Effector memory CD4-positive, alpha-beta T cell (primary cell): ENCODE data around the gene TMEM132D.

Experiments
- DNase-seq, 3 donors: peaks; one replicate each; pipeline ENCODE4 v3.0.0-alpha.2; 2020
- H3K27ac ChIP-seq: 2 replicates; pipeline ENCODE4 v1.7.0; 2013; ENCODE audit warnings: mild to moderate bottlenecking, low read length, moderate library complexity; ENCODE audit not compliant: insufficient read depth, poor library complexity, severe bottlenecking
- H3K27me3 ChIP-seq: replicated peaks from 2 replicates; pipeline ENCODE4 v1.7.0; 2013; ENCODE audit warnings: mild to moderate bottlenecking, low read length; ENCODE audit not compliant: insufficient read depth, control insufficient read depth, poor library complexity, severe bottlenecking
- H3K36me3 ChIP-seq: 2 replicates; pipeline ENCODE4 v1.7.0; 2013; ENCODE audit warnings: mild to moderate bottlenecking, low read length, moderate library complexity; ENCODE audit not compliant: control insufficient read depth, insufficient read depth
- H3K4me1 ChIP-seq: 2 replicates; pipeline ENCODE4 v1.7.0; 2013; ENCODE audit warnings: low read length, mild to moderate bottlenecking; ENCODE audit not compliant: control insufficient read depth, insufficient read depth, poor library complexity, severe bottlenecking
- H3K4me3 ChIP-seq: 2 replicates; pipeline ENCODE4 v1.7.0; 2013; ENCODE audit warnings: low read length, low read depth, mild to moderate bottlenecking; ENCODE audit not compliant: insufficient read depth, poor library complexity, severe bottlenecking
- H3K9me3 ChIP-seq: 2 replicates; pipeline ENCODE4 v1.7.0; 2013; ENCODE audit warnings: mild to moderate bottlenecking, low read length, moderate library complexity; ENCODE audit not compliant: control insufficient read depth

Gene TMEM132D

DNA sequence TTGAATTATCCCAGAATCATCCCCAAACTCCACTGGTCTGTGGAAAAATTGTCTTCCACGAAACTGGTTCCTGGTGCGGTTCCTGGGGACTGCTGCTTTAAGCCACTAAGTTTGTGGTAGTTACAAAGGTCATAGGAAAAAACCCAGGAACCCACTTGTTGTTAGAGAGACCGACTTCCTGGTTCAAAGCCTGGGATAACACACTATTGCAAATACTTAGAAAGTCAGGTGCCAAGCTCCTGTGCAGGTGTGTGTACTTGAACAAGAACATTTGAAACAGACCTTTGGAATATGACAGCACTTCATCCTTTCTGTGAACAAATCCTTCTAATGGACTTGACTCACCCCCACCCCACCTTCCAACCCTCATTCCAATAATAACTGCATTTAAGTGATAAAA lies 530.9 kb downstream of the TMEM132D start:
- Histone ChIP-seq H3K9me3 (no peaks in the 10 kb centered on the region), H3K4me1 (no peaks in the 10 kb centered on the region), H3K36me3 (no peaks in the 10 kb centered on the region), H3K27me3 (no peaks in the 10 kb centered on the region), H3K4me3 (no peak overlapping the region), H3K27ac (no peak overlapping the region)
- DNase-seq, result no peak

GRCh38 chr12:129372348-129372747 lies 531.5 kb downstream of the TMEM132D start:
- Histone ChIP-seq H3K27ac (no peak overlapping the region), H3K36me3 (no peaks in the 10 kb centered on the region), H3K27me3 (no peaks in the 10 kb centered on the region), H3K4me1 (no peaks in the 10 kb centered on the region), H3K9me3 (no peaks in the 10 kb centered on the region), H3K4me3 (no peak overlapping the region)
- no peak for DNase-seq

GRCh38 chr12:129371268-129371667 lies 532.6 kb downstream of the TMEM132D start:
- H3K27ac ChIP-seq, result no peak overlapping the region
- no peaks in the 10 kb centered on the region for H3K9me3 ChIP-seq
- H3K36me3 ChIP-seq, result no peaks in the 10 kb centered on the region
- H3K4me3 ChIP-seq, result no peak overlapping the region
- H3K4me1 ChIP-seq, result no peaks in the 10 kb centered on the region
- no peak for DNase-seq
- H3K27me3 ChIP-seq, result no peaks in the 10 kb centered on the region

DNA sequence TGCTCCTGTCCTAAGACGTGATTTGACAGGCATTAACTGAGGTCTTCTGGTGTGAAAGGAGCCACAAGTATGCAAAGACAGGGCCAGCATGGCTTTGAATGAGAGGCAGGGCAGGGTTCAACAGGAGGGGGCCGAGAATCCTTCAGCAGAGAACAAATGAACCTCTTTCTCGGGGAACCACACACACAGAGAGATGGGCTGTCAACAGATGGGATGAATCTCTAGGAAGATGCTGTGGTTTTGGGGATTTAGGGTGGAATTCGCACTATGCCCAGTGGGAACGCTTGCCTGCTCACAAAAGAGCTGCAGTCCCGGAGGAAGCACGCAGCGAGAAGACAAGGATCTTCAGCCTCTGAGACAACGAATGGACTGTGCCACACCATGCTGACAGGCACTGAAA lies 537.2 kb downstream of the TMEM132D start:
- Histone ChIP-seq H3K27ac (no peak overlapping the region), H3K9me3 (no peaks in the 10 kb centered on the region), H3K36me3 (no peaks in the 10 kb centered on the region), H3K4me3 (no peak overlapping the region), H3K27me3 (no peaks in the 10 kb centered on the region), H3K4me1 (no peaks in the 10 kb centered on the region)
- DNase-seq, result no peak

DNA sequence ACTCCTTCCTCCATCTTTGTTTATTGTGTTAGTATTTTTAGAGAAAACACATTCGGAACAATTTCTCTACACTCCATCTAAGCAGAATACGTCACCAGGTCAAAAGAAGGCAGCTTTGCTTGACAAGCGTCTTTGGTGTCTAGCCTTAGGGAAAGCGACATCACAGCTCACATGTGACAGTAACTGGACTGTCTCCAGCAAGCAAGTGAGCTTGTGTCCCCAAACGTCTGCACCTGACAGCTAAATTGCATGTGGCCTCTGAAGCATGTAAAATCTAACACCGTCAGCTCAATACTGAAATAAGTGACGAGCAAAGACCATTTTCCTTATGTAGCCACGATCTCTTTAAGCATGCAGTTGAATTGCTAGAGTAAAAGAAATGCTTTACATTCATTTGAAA lies 540.8 kb downstream of the TMEM132D start:
- Histone ChIP-seq H3K4me3 (no peak overlapping the region), H3K27ac (no peak overlapping the region), H3K4me1 (no peaks in the 10 kb centered on the region), H3K27me3 (no peaks in the 10 kb centered on the region), H3K9me3 (no peaks in the 10 kb centered on the region), H3K36me3 (no peaks in the 10 kb centered on the region)
- DNase-seq, result no peak

- DNase-seq, result no peak
- Histone ChIP-seq H3K27me3 (no peaks in the 10 kb centered on the region), H3K9me3 (no peaks in the 10 kb centered on the region), H3K4me3 (no peak overlapping the region), H3K4me1 (no peaks in the 10 kb centered on the region), H3K36me3 (no peaks in the 10 kb centered on the region), H3K27ac (no peak overlapping the region)
Measured at GRCh38 chr12:129357233-129357632, 546.6 kb downstream of the TMEM132D start.

- no peak overlapping the region for H3K4me3 ChIP-seq
- H3K4me1 ChIP-seq, result no peaks in the 10 kb centered on the region
- DNase-seq, result no peak
Measured at GRCh38 chr12:129351481-129351880, 552.3 kb downstream of the TMEM132D start.

GRCh38 chr12:129339336-129339735 lies 564.5 kb downstream of the TMEM132D start:
- Histone ChIP-seq H3K4me1 (no peaks in the 10 kb centered on the region), H3K9me3 (no peaks in the 10 kb centered on the region), H3K27ac (no peak overlapping the region), H3K27me3 (no peaks in the 10 kb centered on the region), H3K4me3 (no peak overlapping the region), H3K36me3 (no peaks in the 10 kb centered on the region)
- no peak for DNase-seq

More at GRCh38 chr12:129351481-129351880, 552.3 kb downstream of the TMEM132D start:
- Histone ChIP-seq H3K27ac (no peak overlapping the region), H3K27me3 (no peaks in the 10 kb centered on the region), H3K36me3 (no peaks in the 10 kb centered on the region), H3K9me3 (no peaks in the 10 kb centered on the region)

GRCh38 chr12:129337413-129337812 lies 566.4 kb downstream of the TMEM132D start:
- H3K4me1 ChIP-seq, result no peaks in the 10 kb centered on the region
- H3K9me3 ChIP-seq, result no peaks in the 10 kb centered on the region
- no peak overlapping the region for H3K4me3 ChIP-seq
- no peak overlapping the region for H3K27ac ChIP-seq
- DNase-seq, result no peak
- no peaks in the 10 kb centered on the region for H3K36me3 ChIP-seq
- H3K27me3 ChIP-seq, result no peaks in the 10 kb centered on the region

DNA sequence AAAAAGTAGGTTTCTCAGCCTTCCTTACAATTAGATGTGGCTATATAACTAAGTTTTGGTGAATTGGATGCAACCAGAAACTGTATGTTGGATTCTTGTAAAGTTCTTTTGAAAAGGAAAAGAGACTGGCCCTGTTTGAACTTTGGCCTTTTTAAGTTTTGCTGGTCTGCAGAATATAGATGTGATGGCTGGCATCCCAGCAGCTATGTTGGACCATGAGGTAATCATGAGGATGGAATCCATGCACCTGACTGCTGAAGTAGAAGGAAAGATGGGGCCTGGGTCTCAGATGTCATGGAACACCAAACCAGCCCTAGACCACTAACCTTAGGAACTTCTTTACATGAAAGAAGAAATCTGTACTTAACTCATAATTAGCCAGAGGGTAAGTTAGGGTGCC lies 568.1 kb downstream of the TMEM132D start:
- H3K4me1 ChIP-seq, result no peaks in the 10 kb centered on the region
- H3K27ac ChIP-seq, result no peak overlapping the region
- no peak overlapping the region for H3K4me3 ChIP-seq
- no peaks in the 10 kb centered on the region for H3K9me3 ChIP-seq
- H3K27me3 ChIP-seq, result no peaks in the 10 kb centered on the region
- H3K36me3 ChIP-seq, result no peaks in the 10 kb centered on the region
- DNase-seq, result no peak

DNA sequence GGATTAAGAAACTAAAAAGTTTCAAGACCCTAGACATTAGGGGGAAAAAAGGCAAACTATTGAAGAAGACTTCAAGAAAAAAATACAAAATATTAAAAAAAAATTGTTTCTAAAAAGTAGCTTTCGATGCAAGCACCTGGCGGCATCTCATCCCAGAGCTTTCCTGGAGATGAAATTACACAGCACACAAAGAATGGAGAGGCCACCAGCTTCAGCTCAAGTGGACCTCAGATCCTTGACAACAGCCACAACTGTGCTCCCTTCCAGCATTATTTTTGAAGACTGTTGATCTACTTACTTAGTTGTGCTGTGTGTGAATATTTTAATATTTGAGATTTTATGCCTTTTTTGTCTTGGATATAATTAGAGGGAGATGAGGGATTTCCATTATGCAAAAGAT lies 571.5 kb downstream of the TMEM132D start:
- no peaks in the 10 kb centered on the region for H3K36me3 ChIP-seq
- no peak for DNase-seq
- no peak overlapping the region for H3K4me3 ChIP-seq
- H3K9me3 ChIP-seq, result no peaks in the 10 kb centered on the region
- no peaks in the 10 kb centered on the region for H3K4me1 ChIP-seq
- H3K27ac ChIP-seq, result no peak overlapping the region
- no peaks in the 10 kb centered on the region for H3K27me3 ChIP-seq
